ENCODE measurements around the gene SGTA.

Gene SGTA

DNA sequence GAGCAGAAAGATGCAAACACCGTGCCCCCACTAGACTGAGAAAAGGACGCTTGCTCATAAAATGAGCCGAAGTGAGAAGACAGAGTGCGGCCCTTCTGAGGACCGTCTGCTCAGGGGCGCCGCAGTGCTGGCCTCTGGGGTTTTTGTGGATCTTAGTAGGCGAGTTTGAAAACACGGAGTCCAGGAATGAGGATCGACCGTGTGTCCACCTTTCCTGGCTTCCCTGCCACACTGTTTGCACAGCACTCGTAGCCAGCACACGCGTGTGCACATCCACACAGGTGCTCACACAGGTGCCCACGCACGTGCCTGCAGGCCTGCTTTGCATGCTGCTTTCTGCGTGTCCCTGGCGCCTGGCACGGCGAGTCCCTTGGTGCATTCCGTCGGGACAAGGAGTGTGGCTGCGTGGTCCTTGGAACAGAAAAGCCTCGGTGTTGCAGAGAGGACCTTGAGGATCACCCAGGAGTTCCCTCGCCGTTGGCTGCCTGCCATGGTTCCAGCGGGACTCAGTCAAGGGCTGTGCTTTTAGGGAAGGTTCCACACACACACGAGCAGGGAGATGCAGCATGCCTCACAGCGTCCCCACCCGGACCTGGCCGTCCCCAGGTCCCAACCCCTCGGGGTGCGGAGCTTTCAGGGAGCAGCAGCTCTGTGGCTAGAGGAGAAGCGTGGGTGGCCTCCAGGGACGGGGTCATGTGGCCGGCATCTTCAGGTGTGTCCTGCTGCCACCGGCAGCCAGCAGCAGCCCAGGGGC lies 26.5 kb upstream of the SGTA start:
- DNase-seq: no peak

DNA sequence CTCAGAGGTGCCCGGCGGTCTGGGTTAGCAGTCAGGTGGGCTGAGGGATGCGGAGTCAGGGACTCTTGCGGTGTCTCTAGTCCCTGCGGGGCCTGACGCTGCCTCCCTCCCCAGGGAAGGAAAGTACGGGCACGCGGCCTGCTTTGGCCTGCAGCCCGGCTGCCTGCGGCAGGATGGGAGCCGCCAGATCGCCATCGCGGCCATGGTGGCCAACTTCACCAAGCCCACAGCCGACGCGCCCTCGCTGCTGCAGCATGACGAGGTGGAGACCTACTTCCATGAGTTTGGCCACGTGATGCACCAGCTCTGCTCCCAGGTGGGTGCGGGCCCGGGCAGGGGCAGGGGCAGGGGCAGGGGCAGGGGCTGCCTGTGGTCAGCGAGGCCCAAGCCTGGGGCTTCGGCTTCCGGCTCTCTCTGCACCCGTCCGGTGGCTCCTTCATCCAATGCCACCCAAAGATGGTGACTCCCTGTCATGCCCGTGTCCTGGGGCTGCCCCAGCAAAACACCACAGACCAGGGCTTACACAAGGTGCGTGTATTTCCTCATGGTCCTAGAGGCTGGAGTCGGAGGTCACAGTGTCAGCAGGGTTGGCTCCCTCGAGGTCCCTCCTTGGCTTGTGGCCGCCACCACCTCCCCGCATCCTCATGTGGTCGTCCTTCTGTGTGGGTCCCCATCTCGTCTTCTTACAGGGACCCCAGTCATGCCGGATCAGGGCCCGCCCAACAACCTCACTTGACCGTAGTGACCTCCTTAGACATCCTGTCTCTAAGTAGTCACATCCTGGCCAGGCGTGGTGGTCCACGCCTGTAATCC lies 25.3 kb upstream of the SGTA start:
- no peak for DNase-seq

GRCh38 chr19:2807379-2808128 lies 24.5 kb upstream of the SGTA start:
- no peak for DNase-seq

- no peak for DNase-seq
These were observed 23.8 kb upstream of the SGTA start for GRCh38 chr19:2806736-2807378.

DNA sequence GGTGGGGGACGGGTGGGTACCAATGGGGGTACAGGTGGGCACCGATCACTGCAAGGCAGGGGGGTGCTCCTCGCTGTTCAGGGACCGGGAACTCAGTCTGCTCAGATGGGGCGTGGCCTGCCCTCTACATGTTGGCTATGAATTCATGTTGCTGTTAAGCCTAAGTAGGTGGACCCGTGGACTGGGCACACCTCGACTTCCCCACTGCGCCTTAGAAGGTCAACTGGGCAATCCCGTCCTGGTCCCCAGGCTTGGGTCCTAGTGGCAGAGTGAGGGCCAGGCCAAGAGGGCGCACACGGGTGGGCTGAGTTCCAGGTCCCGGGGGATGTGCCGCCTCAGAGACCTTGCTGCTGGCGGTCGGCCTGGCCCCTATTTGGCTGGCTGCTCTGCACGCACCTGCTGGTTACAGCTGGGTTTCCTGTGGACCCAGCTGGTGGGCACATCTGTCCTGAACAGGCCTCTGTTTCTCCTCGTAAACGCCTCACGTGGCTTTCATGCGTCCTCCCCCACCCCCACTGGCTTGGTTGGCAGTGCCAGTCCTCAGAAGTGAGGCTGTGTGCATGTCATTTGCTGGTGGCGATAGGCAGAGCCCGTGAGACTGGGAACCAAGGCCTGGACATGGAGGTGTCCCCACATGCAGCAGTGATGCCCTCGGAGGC lies 23.0 kb upstream of the SGTA start:
- no peak for DNase-seq

DNA sequence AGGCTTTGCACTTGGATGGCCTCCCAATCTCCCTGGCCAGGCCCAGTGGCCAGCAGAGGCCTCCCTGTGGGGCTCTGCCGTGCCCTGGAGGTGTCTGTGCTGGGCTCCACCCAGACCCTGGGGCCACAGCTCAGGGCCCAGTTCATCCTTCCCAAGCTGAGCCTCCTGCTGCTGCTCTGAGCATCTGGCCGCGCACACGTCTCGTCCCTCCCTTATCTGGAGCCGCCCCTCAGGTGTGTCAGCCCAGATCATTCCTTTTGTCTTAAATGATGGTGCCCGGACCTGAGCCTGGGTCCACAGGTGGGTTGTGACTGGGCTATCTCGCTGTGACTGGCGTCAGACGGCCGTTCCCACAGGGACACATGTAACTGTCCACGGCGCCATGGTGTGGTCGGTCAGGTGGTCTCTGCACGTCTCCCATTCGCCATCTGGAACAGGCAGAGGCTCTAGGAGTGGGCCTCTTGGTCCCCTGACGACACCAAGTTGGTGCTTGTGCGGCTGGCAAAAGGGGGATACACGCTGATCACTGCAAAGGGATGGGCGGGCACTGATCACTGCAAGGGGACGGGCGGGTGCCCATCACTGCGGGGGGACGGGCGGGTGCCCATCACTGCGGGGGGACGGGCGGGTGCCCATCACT lies 22.3 kb upstream of the SGTA start:
- DNase-seq: no peak

GRCh38 chr19:2804156-2805004 lies 21.3 kb upstream of the SGTA start:
- DNase-seq: no peak

- DNase-seq: no peak
These were observed 20.5 kb upstream of the SGTA start for GRCh38 chr19:2803486-2804155.

DNA sequence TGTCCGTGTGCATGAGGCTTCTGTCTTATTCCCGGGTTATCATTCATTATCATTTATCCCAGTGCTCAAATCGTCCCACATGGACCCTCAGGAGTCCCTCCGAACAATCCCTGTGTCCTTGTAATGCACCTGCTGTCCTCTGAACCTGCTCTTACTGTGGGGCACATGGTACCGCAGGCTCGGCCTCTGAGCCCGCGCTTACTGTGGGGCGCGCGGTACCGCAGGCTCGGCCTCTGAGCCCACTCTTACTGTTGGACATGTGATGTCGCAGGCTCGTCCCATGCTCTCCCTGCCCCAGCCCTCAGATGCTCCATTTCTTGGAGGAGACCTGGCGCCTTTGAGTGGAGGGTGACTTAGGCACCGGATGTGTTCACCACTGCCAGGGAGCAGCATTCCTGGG lies 19.8 kb upstream of the SGTA start:
- DNase-seq: no peak

DNA sequence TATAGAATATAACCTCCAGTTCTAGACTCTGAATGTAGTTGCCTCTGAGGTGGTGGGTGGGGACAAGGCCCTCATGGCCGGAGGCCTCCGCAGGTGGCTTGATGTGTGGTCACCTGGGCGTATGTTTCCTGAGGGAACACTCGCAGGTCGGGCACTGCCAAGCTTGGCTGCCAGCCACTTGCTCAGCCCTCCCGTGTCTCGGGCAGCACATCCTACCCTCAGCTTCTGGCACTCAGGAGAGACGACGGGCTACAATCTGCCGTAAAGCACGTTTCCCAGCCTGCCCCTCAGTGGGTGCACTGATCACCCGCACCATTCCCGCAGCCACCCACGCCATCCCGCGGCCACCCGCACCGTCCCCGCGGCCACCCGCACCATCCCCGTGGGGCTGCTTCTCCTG lies 17.4 kb upstream of the SGTA start:
- DNase-seq: no peak

- DNase-seq: no peak
These were observed 16.4 kb upstream of the SGTA start for GRCh38 chr19:2799273-2800020.

GRCh38 chr19:2798733-2799132 lies 15.7 kb upstream of the SGTA start:
- no peak for DNase-seq

GRCh38 chr19:2798158-2798685 lies 15.1 kb upstream of the SGTA start:
- no peak for DNase-seq

DNA sequence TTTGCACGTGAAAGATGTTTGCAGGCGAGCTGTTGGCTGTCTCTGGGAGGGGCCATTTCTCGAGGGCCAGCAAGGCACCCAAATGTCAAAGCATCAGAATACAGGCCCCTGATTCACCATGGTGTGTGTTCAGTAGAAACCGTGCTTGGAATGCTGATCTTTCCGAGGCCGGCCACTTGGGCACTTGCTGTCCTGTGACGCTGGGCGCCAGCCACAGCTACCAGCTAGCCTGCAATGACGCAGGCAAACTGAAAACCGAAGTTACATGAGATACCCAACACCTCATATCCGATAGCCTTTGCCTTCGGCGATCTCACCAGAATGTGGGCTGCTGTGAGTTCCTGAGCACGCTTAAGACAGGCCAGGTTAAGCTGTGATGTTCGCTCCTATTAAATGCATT lies 14.2 kb upstream of the SGTA start:
- DNase-seq: no peak

- DNase-seq: no peak
These were observed 13.7 kb upstream of the SGTA start for GRCh38 chr19:2796659-2797266.

GRCh38 chr19:2795827-2796658 lies 13.0 kb upstream of the SGTA start:
- no peak for DNase-seq

DNA sequence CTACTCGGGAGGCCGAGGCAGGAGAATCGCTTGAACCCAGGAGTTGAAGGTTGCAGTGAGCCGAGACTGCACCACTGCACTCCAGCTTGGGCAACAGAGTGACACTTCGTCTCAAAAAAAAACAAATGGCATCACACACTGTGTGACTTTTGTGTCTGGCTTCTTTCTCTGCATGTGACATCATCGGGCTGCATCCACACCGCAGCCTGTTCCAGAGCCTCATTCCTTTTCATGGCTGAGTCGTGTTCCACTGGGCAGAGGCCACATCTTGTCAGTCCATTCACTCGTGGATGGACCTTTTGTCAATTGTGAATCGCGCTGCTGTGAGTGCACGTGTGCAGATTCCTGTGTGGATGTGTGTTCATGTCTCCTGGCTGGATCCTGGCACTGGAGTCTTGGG lies 10.5 kb upstream of the SGTA start:
- no peak for DNase-seq

GRCh38 chr19:2793126-2793525 lies 10.1 kb upstream of the SGTA start:
- no peak for DNase-seq
